HCT116 (cell line): ENCODE measurements around the gene HSPG2. TPM values are rescaled to one million over a fixed set of nuclear protein-coding genes. Genes with fewer than 3 reads are reported as not detected.

Experiments
- ATAC-seq: fragments of 200-7000 bp; cut with Tn5 transposase; 2 replicates; pipeline ENCODE4 v1.9.1; 2020; ENCODE audit warnings: mild to moderate bottlenecking, moderate library complexity
- BruUV-seq: library from RNA; stranded (reverse); fragments of 400-500 nt; replicated peaks from 2 replicates; lab custom pipeline; 2021; lab: Mats Ljungman, UMichigan
- CTCF ChIA-PET: fragments of 300-600 bp; sonication (Branson Sonifier 250); formaldehyde crosslinking; loops from one replicate; lab custom pipeline; 2021; ENCODE audit warnings: antibody characterized with exemption; lab: Charles Lee
- POLR2A ChIA-PET: fragments of 300-600, 350-600 bp; sonication (Branson Sonifier 250); formaldehyde crosslinking; loops from one replicate; lab custom pipeline; 2021; ENCODE audit warnings: antibody characterized with exemption; lab: Charles Lee
- RAD21 ChIA-PET, 2 experiments: fragments of 300-600 bp; sonication (Branson Sonifier 250); formaldehyde crosslinking; loops; one replicate each; lab custom pipeline; 2023; ENCODE audit warnings: low total read pairs in 2 of 2; ENCODE audit not compliant: uncharacterized antibody in 2 of 2, unreplicated experiment in 2 of 2, low non-redundant PET in 1 of 2; lab: Charles Lee
- DNase-seq: peaks from one replicate; pipeline ENCODE4 v3.0.0-alpha.2; 2010; ENCODE audit warnings: low read depth, low spot score
- H2AFZ ChIP-seq: fragments of 200-600 bp; shearing (Covaris generic), sonication (generic); 2 replicates; pipeline ENCODE4 v1.6.1; 2017; ENCODE audit warnings: low read depth, mixed run types, mixed read lengths, antibody characterized with exemption, low read length; ENCODE audit not compliant: poor library complexity, severe bottlenecking
- H3K27ac ChIP-seq: 2 replicates; pipeline ENCODE4 v1.5.1; 2012; ENCODE audit warnings: low read depth, low read length
- H3K27me3 ChIP-seq: fragments of 200-600 bp; sonication (generic); 2 replicates; pipeline ENCODE4 v1.6.1; 2016; ENCODE audit warnings: mixed run types, low read length, mixed read lengths; ENCODE audit not compliant: insufficient read depth
- H3K36me3 ChIP-seq, 2 experiments: fragments of 200-500 bp in 1 of 2; fragments of 200-600 bp in 1 of 2; sonication (Bioruptor generic) in 1 of 2; sonication (generic) in 1 of 2; 2 replicates each; pipeline versions ENCODE4 v1.5.1 to v1.6.1; 2014 to 2016; ENCODE audit warnings: low read length in 2 of 2, inconsistent platforms in 1 of 2, mixed read lengths in 1 of 2, mixed run types in 1 of 2; ENCODE audit not compliant: insufficient read depth in 2 of 2, control insufficient read depth in 1 of 2
- H3K4me1 ChIP-seq, 2 experiments: fragments of 200-600 bp in 1 of 2; sonication (generic) in 1 of 2; 2 replicates each; pipeline versions ENCODE4 v1.5.1 to v1.6.1; 2012 to 2017; ENCODE audit warnings: low read length in 2 of 2, inconsistent platforms in 1 of 2, mild to moderate bottlenecking in 1 of 2, mixed read lengths in 1 of 2, mixed run types in 1 of 2, moderate library complexity in 1 of 2; ENCODE audit not compliant: insufficient read depth in 2 of 2, control insufficient read depth in 1 of 2
- H3K4me2 ChIP-seq: fragments of 200-600 bp; sonication (generic); 2 replicates; pipeline ENCODE4 v1.6.1; 2017; ENCODE audit warnings: mixed run types, low read length, mixed read lengths
- H3K4me3 ChIP-seq, 2 experiments: fragments of 200-600 bp in 1 of 2; sonication (generic) in 1 of 2; replicated peaks in 1 of 2; 2 replicates each; pipeline ENCODE4 v1.5.1; 2011 to 2016; ENCODE audit warnings: low read length in 2 of 2, control low read depth in 1 of 2, low read depth in 1 of 2, mild to moderate bottlenecking in 1 of 2, mixed read lengths in 1 of 2, mixed run types in 1 of 2
- H3K79me2 ChIP-seq: fragments of 200-600 bp; sonication (generic); 2 replicates; pipeline ENCODE4 v1.6.1; 2017; ENCODE audit warnings: mild to moderate bottlenecking, mixed run types, low read length, moderate library complexity, mixed read lengths; ENCODE audit not compliant: insufficient read depth
- H3K9ac ChIP-seq: fragments of 200-600 bp; sonication (generic); 2 replicates; pipeline ENCODE4 v1.6.1; 2016; ENCODE audit warnings: low read length, mixed read lengths
- H3K9me2 ChIP-seq: fragments of 200-600 bp; sonication (generic), shearing (Covaris generic); 2 replicates; pipeline ENCODE4 v1.6.1; 2017; ENCODE audit warnings: mixed run types, mild to moderate bottlenecking, moderate library complexity; ENCODE audit not compliant: insufficient read depth
- H3K9me3 ChIP-seq, 2 experiments: fragments of 200-500 bp in 1 of 2; fragments of 200-600 bp in 1 of 2; sonication (Bioruptor generic) in 1 of 2; sonication (generic) in 1 of 2; 2 replicates each; pipeline ENCODE4 v1.6.1; 2014 to 2017; ENCODE audit warnings: low read length in 2 of 2, mixed read lengths in 2 of 2, inconsistent platforms in 1 of 2, low read depth in 1 of 2, mild to moderate bottlenecking in 1 of 2, mixed run types in 1 of 2, moderate library complexity in 1 of 2; ENCODE audit not compliant: control insufficient read depth in 1 of 2, insufficient read depth in 1 of 2
- H4K20me1 ChIP-seq: fragments of 200-600 bp; sonication (generic), shearing (Covaris generic); 2 replicates; pipeline ENCODE4 v1.6.1; 2017; ENCODE audit warnings: mixed run types, mild to moderate bottlenecking, moderate library complexity; ENCODE audit not compliant: insufficient read depth
- EGR1 ChIP-seq: IDR thresholded peaks from 2 replicates; pipeline ENCODE4 v1.6.1; 2012; ENCODE audit warnings: low read depth
- ELF1 ChIP-seq: IDR thresholded peaks from 2 replicates; pipeline ENCODE4 v1.6.1; 2012; ENCODE audit warnings: low read depth, borderline replicate concordance
- EZH2 ChIP-seq: fragments of 200-600 bp; sonication (generic); IDR thresholded peaks from 2 replicates; pipeline ENCODE4 v1.6.1; 2017; ENCODE audit warnings: antibody characterized with exemption, mixed run types
- JUND ChIP-seq: IDR thresholded peaks from 2 replicates; pipeline ENCODE4 v1.6.1; 2012
- MAX ChIP-seq: IDR thresholded peaks from 2 replicates; pipeline ENCODE4 v1.6.1; 2012
- POLR2A ChIP-seq: IDR thresholded peaks from 2 replicates; pipeline ENCODE4 v1.7.0; 2011; ENCODE audit warnings: borderline replicate concordance; ENCODE audit not compliant: insufficient read depth, insufficient read length; ENCODE audit errors: extremely low read depth
- REST ChIP-seq: IDR thresholded peaks from 2 replicates; pipeline ENCODE4 v1.6.1; 2012; ENCODE audit warnings: low read depth
- SRF ChIP-seq: IDR thresholded peaks from 2 replicates; pipeline ENCODE4 v1.6.1; 2012; ENCODE audit warnings: low read depth
- TCF7L2 ChIP-seq: IDR thresholded peaks from 2 replicates; pipeline ENCODE4 v1.7.0; 2011; ENCODE audit warnings: borderline replicate concordance, inconsistent platforms; ENCODE audit not compliant: insufficient read depth, insufficient read length; ENCODE audit errors: extremely low read depth
- ZNF274 ChIP-seq: fragments of 200-500 bp; sonication (Bioruptor generic); IDR thresholded peaks from 2 replicates; pipeline ENCODE4 v1.6.1; 2014; ENCODE audit warnings: mild to moderate bottlenecking, low read depth, low read length, inconsistent platforms
- intact Hi-C: fragments of 100-400 bp; cut with micrococcal nuclease; formaldehyde crosslinking; loops from 2 replicates; pipeline ENCODE4 v1.10.0; 2022
- total RNA-seq: library from RNA; stranded (reverse); gene quantifications from one replicate; pipeline ENCODE4 v1.2.1, GENCODE V29; 2021; ENCODE audit not compliant: unreplicated experiment

Gene HSPG2
- total RNA-seq, 1 experiment from 2014 or later: 55.7 TPM

DNA sequence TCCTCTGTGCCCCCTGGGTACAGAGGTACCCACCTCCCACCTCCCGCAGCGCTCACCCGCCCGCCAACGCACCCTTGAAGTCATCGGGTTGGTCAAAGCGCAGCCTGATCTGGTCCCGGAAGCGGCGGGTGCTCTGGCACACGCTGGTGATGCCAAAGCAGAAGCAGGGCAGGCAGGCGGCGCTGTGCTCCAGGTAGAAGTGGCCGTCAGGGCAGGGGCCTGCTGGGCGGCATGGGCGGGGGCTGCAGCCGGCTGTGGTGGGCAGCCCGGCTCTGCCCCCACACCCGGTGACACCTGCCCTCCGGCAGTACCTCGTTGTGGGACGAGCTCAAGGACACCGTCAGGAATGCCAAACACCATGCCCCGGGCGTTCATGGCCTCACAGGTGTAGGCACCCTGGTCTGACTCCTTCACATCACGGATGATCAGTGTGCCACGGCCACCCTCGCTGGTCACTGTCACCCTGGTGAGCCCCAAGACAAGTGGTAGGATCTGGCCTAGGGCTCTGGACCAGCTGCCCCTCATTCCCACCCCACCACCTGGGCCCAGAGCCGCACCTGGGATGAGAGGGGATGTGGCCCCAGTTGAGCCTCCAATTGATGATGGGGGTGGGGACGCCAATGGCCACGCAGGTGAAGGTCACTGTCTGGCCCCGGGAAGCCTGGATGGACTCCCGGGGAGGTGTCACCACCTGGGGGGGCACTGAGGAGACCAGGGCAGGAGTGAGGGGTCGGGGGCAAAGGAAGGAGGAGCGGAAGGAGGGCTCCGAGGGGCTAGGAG, 52.5 kb downstream of the HSPG2 start:
- Histone ChIP-seq H3K4me2 (no peak overlapping the region), H3K36me3 (no peaks in the 10 kb centered on the region), H4K20me1 (no peaks in the 10 kb centered on the region), H3K27me3 (no peaks in the 10 kb centered on the region), H3K9me3 (no peaks in the 10 kb centered on the region), H3K4me1 (no peaks in the 10 kb centered on the region), H3K27ac (no peak overlapping the region), H2AFZ (no peak overlapping the region), H3K9me2 (no peaks in the 10 kb centered on the region), H3K9ac (no peak overlapping the region), H3K4me3 (no peak overlapping the region), H3K79me2 (no peaks in the 10 kb centered on the region)
- ChIA-PET CTCF (no interaction called here), POLR2A (no interaction called here), RAD21 (no interaction called here)
- ATAC-seq (no peak), DNase-seq (no peak)
- no TSS peak for BruUV-seq
- no peak for TF ChIP-seq TCF7L2
- no peak for TF ChIP-seq ELF1
- TF ChIP-seq MAX: no peak
- no peak for TF ChIP-seq EGR1
- TF ChIP-seq EZH2: no peak
- TF ChIP-seq REST: no peak
- no peak for TF ChIP-seq JUND
- TF ChIP-seq SRF: no peak
- no peak for TF ChIP-seq POLR2A
- TF ChIP-seq ZNF274: no peak
- intact Hi-C loops: no loop called here
